ENCODE measurements around the gene RPL13.

GRCh38 chr16:89604764-89605163 is 44.3 kb downstream of the RPL13 start:
- TF ChIP-seq POLR2AphosphoS5 (IDR thresholded peaks at IDR 0.05; ENCODE audit: borderline replicate concordance, low read depth, low read length) (no peak), FOXP2 (optimal IDR thresholded peaks at IDR 0.05; ENCODE audit: control extremely low read depth, extremely low read length, insufficient read depth) (no peak)

Data from SK-N-MC (cell line).